HG02981 (cell line): ENCODE measurements around the gene FAM83D.

Experiments
- ATAC-seq: cut with Tn5 transposase; IDR thresholded peaks from one replicate; pipeline ENCODE4 v1.9.1; 2021; ENCODE audit warnings: mild to moderate bottlenecking, moderate library complexity; ENCODE audit not compliant: unreplicated experiment

The FAM83D gene

GRCh38 chr20:38997622-38998021, 71.4 kb downstream of the FAM83D start:
- peak; percentile 94 for ATAC-seq

DNA sequence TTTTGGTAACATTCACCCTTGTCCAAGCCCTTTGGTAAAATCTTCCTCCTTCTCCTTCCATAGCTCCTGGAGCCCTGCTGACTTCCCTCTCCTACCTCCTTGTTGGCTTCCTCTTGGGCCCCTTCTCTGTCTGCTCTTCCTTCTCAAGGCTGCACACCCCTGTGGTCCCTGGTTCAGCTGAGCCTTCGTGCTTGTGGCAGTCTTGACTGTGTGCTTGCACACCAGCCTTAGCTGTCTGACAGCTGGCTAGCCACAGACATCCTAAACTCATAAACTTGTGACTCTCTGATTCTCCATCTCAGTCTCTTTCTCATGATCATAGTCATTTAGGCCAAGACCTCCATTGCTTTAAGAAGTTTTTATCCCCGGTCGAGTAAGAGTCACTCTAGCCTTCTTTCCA, 73.0 kb downstream of the FAM83D start:
- ATAC-seq: no peak

DNA sequence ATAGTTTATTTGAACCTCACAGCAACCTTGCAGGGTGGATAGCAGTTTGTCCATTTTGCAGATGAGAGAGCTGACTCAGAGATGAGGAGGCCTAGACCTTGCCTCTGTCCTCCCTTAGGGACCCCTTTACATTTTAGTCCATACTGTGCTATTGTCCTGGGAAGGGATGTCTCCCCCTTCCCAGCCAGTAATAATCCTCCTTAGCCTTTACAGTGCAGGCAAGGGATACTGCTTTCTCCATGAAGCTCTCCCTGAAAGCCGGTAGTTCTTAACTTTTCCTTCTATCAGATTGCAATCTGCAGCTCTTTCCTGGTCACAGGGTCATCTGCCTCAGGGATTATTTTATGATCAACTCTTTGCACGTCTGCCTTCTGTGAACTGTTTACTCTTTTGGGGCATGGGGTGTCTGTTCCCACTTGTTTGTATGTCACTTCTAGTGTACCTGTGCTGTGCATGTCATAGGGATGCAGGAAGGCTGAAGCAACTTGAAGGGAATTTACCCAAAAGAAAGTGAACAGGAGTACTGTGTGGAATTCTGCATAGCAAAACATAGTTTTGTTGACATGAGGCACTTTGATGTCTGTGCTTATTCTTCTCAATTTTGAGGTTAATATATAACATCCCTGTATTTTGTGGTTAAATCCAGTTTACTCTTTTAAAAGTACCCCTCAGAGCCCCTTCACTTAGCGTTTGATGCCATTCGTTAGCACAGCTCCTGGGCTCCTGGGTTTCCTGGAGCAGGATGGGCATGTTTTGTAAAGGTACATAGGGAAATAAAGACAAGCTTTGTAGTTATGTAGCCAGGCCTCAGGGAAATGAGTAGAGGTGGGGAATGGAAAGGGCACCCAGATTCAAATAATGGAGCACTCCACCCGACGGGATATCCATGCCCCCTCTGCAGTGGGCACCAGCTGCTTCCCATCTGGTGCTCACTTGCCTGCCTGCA, 74.0 kb downstream of the FAM83D start:
- ATAC-seq: no peak
